ENCODE data around the gene SEMA4F.

DNA sequence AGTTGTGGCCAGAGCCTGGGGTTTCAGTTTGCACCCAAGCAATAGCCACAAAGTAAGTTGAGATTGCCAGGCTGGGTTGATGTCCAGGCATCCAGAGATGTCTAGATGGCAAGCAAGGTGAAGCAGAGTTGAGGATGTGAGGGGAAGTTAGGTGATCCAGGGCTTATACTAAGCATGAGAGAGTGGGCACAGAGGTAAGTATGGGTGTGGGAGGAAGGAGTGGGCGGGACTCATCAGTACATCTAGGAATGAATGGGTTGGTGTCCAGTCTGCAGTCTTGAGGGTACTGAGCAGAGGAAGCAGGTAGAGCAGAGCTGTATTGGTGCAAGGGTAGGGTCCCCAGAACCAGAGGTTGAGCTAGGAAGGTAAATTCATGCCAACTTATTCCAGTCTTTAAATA lies 1.5 kb downstream of the SEMA4F start:
- TF ChIP-seq POLR2AphosphoS5 (IDR thresholded peaks at IDR 0.05; ENCODE audit: low read depth), result no peak
- TF ChIP-seq, protein P1, sequence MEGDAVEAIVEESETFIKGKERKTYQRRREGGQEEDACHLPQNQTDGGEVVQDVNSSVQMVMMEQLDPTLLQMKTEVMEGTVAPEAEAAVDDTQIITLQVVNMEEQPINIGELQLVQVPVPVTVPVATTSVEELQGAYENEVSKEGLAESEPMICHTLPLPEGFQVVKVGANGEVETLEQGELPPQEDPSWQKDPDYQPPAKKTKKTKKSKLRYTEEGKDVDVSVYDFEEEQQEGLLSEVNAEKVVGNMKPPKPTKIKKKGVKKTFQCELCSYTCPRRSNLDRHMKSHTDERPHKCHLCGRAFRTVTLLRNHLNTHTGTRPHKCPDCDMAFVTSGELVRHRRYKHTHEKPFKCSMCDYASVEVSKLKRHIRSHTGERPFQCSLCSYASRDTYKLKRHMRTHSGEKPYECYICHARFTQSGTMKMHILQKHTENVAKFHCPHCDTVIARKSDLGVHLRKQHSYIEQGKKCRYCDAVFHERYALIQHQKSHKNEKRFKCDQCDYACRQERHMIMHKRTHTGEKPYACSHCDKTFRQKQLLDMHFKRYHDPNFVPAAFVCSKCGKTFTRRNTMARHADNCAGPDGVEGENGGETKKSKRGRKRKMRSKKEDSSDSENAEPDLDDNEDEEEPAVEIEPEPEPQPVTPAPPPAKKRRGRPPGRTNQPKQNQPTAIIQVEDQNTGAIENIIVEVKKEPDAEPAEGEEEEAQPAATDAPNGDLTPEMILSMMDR (IDR thresholded peaks at IDR 0.05; ENCODE audit: insufficient read depth, low read length), result no peak
